DMS79 (cell line): ENCODE data around the gene COL9A3.
A peak's percentile ranks its signal among the peaks of the same experiment; 100 is the strongest.

Experiments
- DNase-seq: peaks from one replicate; lab custom pipeline; 2025; lab: John Stamatoyannopoulos, UW

The COL9A3 gene

GRCh38 chr20:62811320-62811719, 5.5 kb upstream of the COL9A3 start:
- no peak for DNase-seq

GRCh38 chr20:62811720-62812119, 5.1 kb upstream of the COL9A3 start:
- no peak for DNase-seq

GRCh38 chr20:62812181-62812906, 4.5 kb upstream of the COL9A3 start:
- DNase-seq: no peak

GRCh38 chr20:62812907-62813200, 4.0 kb upstream of the COL9A3 start:
- no peak for DNase-seq

GRCh38 chr20:62813588-62813987, 3.3 kb upstream of the COL9A3 start:
- DNase-seq: no peak

GRCh38 chr20:62814060-62814708, 2.7 kb upstream of the COL9A3 start:
- no peak for DNase-seq

- no peak for DNase-seq
Observed at GRCh38 chr20:62814709-62815065, 2.2 kb upstream of the COL9A3 start.

GRCh38 chr20:62815066-62815991, 1.5 kb upstream of the COL9A3 start:
- no peak for DNase-seq

- no peak for DNase-seq
Observed at GRCh38 chr20:62816031-62816883, 593 bp upstream of the COL9A3 start.

GRCh38 chr20:62817975-62818591, 1.2 kb downstream of the COL9A3 start:
- DNase-seq: no peak

GRCh38 chr20:62818592-62819493, 2.0 kb downstream of the COL9A3 start:
- DNase-seq: peak; percentile 60

GRCh38 chr20:62819494-62820174, 2.8 kb downstream of the COL9A3 start:
- DNase-seq: no peak

- DNase-seq: no peak
Observed at GRCh38 chr20:62820208-62820961, 3.5 kb downstream of the COL9A3 start.

GRCh38 chr20:62820962-62821725, 4.3 kb downstream of the COL9A3 start:
- no peak for DNase-seq

- DNase-seq: no peak
Observed at GRCh38 chr20:62821726-62822210, 4.9 kb downstream of the COL9A3 start.

- DNase-seq: no peak
Observed at GRCh38 chr20:62822239-62822787, 5.5 kb downstream of the COL9A3 start.

- no peak for DNase-seq
Observed at GRCh38 chr20:62822788-62823651, 6.2 kb downstream of the COL9A3 start.
